ENCODE measurements around the gene HHLA2. TPM values are rescaled to one million over a fixed set of nuclear protein-coding genes. Genes with fewer than 3 reads are reported as not detected.

Gene HHLA2
- total RNA-seq, 2 experiments from 2014 or later = 0.36 TPM

DNA sequence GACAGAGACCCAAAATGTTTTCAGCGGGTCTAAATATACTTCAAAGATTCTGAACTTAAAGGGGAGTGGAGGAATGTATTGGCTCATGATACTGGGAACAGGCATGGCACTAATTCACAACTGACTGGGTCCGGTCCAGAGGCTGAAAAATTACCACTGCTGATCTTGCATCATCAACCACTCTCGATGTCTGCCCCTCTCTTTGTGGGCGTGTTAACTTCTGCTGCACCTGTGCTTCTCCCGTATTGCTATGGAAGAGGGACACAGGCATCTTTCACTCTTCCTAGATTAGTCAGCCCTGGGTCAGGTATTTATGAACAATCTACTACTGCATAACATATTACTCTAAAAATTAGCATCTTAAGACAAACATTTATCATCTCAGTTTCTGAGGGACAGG is 33.2 kb downstream of the HHLA2 start:
- Mint-ChIP-seq H3K27me3 (no peaks in the 10 kb centered on the region), H3K27ac (no peak overlapping the region), H3K4me1 (ENCODE audit: low read depth) (no peaks in the 10 kb centered on the region), H3K36me3 (ENCODE audit: low read depth) (no peaks in the 10 kb centered on the region), H3K4me3 (no peak overlapping the region), H3K9me3 (peaks cover 2% of the 10 kb centered on the region)
- Histone ChIP-seq H3K36me3 (ENCODE audit: insufficient read depth, low read length) (no peaks in the 10 kb centered on the region), H3K4me3 (ENCODE audit: low read length) (no peak overlapping the region), H3K4me1 (ENCODE audit: insufficient read depth, low read length) (no peaks in the 10 kb centered on the region), H3K27ac (ENCODE audit: low read depth in 1 of 2, low read length in 2 of 2) (no peak overlapping the region), H3K9me3 (ENCODE audit: control insufficient read depth in 1 of 2, insufficient read depth in 1 of 2, low read length in 2 of 2) (no peaks in the 10 kb centered on the region), H3K27me3 (ENCODE audit: control insufficient read depth in 1 of 2, insufficient read depth in 2 of 2, low read length in 2 of 2) (no peaks in the 10 kb centered on the region)
- intact Hi-C loops (cut with DNase I, micrococcal nuclease) = no loop called here
- DNase-seq (no peak), ATAC-seq (ENCODE audit: poor library complexity) (no peak)
- POLR2A ChIA-PET = no interaction called here
- CTCF ChIA-PET = no interaction called here
- TF ChIP-seq, protein P1, sequence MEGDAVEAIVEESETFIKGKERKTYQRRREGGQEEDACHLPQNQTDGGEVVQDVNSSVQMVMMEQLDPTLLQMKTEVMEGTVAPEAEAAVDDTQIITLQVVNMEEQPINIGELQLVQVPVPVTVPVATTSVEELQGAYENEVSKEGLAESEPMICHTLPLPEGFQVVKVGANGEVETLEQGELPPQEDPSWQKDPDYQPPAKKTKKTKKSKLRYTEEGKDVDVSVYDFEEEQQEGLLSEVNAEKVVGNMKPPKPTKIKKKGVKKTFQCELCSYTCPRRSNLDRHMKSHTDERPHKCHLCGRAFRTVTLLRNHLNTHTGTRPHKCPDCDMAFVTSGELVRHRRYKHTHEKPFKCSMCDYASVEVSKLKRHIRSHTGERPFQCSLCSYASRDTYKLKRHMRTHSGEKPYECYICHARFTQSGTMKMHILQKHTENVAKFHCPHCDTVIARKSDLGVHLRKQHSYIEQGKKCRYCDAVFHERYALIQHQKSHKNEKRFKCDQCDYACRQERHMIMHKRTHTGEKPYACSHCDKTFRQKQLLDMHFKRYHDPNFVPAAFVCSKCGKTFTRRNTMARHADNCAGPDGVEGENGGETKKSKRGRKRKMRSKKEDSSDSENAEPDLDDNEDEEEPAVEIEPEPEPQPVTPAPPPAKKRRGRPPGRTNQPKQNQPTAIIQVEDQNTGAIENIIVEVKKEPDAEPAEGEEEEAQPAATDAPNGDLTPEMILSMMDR (IDR thresholded peaks at IDR 0.05) = no peak

DNA sequence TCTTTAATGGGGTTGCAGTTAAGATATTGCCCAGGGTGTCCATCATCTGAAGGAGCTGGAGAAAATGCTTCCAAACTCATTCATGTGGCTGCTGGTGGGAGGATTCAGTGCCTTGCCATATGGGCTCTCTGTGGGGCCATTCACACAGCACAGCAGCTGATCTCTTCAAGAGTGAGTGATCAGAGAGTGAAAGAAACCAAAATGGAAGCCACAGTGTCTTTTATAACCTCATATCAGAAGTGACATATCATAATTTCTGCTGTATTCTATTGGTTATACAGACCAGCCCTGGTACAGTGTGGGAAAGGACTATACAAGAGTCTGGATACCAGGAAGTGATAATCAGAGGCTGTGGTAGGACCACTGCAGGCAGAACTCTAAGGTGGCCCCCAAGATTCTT is 33.6 kb downstream of the HHLA2 start:
- H3K27me3 Mint-ChIP-seq = no peaks in the 10 kb centered on the region
- ChIA-PET POLR2A (no interaction called here), CTCF (no interaction called here)
- intact Hi-C loops (cut with DNase I, micrococcal nuclease) = no loop called here
- H3K27ac Mint-ChIP-seq = no peak overlapping the region
- H3K27me3 ChIP-seq (ENCODE audit: control insufficient read depth in 1 of 2, insufficient read depth in 2 of 2, low read length in 2 of 2) = no peaks in the 10 kb centered on the region
- no peaks in the 10 kb centered on the region for H3K36me3 ChIP-seq (ENCODE audit: insufficient read depth, low read length)
- H3K9me3 ChIP-seq (ENCODE audit: control insufficient read depth in 1 of 2, insufficient read depth in 1 of 2, low read length in 2 of 2) = no peaks in the 10 kb centered on the region
- no peak overlapping the region for H3K4me3 ChIP-seq (ENCODE audit: low read length)
- H3K4me1 Mint-ChIP-seq (ENCODE audit: low read depth) = no peaks in the 10 kb centered on the region
- no peak overlapping the region for H3K4me3 Mint-ChIP-seq
- ATAC-seq (ENCODE audit: poor library complexity) (no peak), DNase-seq (no peak)
- H3K27ac ChIP-seq (ENCODE audit: low read depth in 1 of 2, low read length in 2 of 2) = no peak overlapping the region
- H3K9me3 Mint-ChIP-seq = peaks cover 2% of the 10 kb centered on the region
- no peaks in the 10 kb centered on the region for H3K36me3 Mint-ChIP-seq (ENCODE audit: low read depth)
- no peaks in the 10 kb centered on the region for H3K4me1 ChIP-seq (ENCODE audit: insufficient read depth, low read length)
- TF ChIP-seq, protein P1 (IDR thresholded peaks at IDR 0.05) = no peak

GRCh38 chr3:108331792-108332191 is 35.4 kb downstream of the HHLA2 start:
- ChIA-PET POLR2A (no interaction called here), CTCF (interaction anchor here (1.1 to 1.3 kb wide), 2 partner anchors 16 to 89 kb away, joined by 3 read pairs; no protein-coding TSS in a partner anchor)
- intact Hi-C loops (cut with DNase I, micrococcal nuclease) = no loop called here

More at GRCh38 chr3:108331792-108332191, 35.4 kb downstream of the HHLA2 start:
- Mint-ChIP-seq H3K4me1 (ENCODE audit: low read depth) (no peaks in the 10 kb centered on the region), H3K9me3 (no peaks in the 10 kb centered on the region), H3K36me3 (ENCODE audit: low read depth) (no peaks in the 10 kb centered on the region), H3K4me3 (no peak overlapping the region), H3K27ac (no peak overlapping the region), H3K27me3 (no peaks in the 10 kb centered on the region)
- TF ChIP-seq, protein P1 (IDR thresholded peaks at IDR 0.05) = no peak
- Histone ChIP-seq H3K36me3 (ENCODE audit: insufficient read depth, low read length) (no peaks in the 10 kb centered on the region), H3K27ac (ENCODE audit: low read depth in 1 of 2, low read length in 2 of 2) (no peak overlapping the region), H3K27me3 (ENCODE audit: control insufficient read depth in 1 of 2, insufficient read depth in 2 of 2, low read length in 2 of 2) (no peaks in the 10 kb centered on the region), H3K9me3 (ENCODE audit: control insufficient read depth in 1 of 2, insufficient read depth in 1 of 2, low read length in 2 of 2) (no peaks in the 10 kb centered on the region), H3K4me1 (ENCODE audit: insufficient read depth, low read length) (no peaks in the 10 kb centered on the region), H3K4me3 (ENCODE audit: low read length) (no peak overlapping the region)
- ATAC-seq (ENCODE audit: poor library complexity) = no peak
- DNase-seq = no peak

All from CD4-positive, alpha-beta T cell (primary cell).